HG02970 (cell line): ENCODE data around the gene ZIC1.

ENCODE experiments used
- ATAC-seq: cut with Tn5 transposase; IDR thresholded peaks from one replicate; pipeline ENCODE4 v1.9.1; 2021; ENCODE audit warnings: mild to moderate bottlenecking, moderate library complexity, moderate number of reproducible peaks; ENCODE audit not compliant: unreplicated experiment, low FRiP score

Gene ZIC1

GRCh38 chr3:147407498-147408187 lies 1.5 kb upstream of the ZIC1 start:
- ATAC-seq = no peak

GRCh38 chr3:147408188-147409100 lies 721 bp upstream of the ZIC1 start:
- ATAC-seq = no peak

GRCh38 chr3:147410116-147410525 lies 956 bp downstream of the ZIC1 start:
- no peak for ATAC-seq

- no peak for ATAC-seq
Observed at GRCh38 chr3:147410526-147411237, 1.5 kb downstream of the ZIC1 start.

GRCh38 chr3:147411238-147411814 lies 2.2 kb downstream of the ZIC1 start:
- no peak for ATAC-seq

GRCh38 chr3:147411815-147412241 lies 2.7 kb downstream of the ZIC1 start:
- no peak for ATAC-seq

- ATAC-seq = no peak
Observed at GRCh38 chr3:147412261-147412916, 3.2 kb downstream of the ZIC1 start.

GRCh38 chr3:147412917-147413685 lies 3.9 kb downstream of the ZIC1 start:
- no peak for ATAC-seq

GRCh38 chr3:147413686-147414389 lies 4.7 kb downstream of the ZIC1 start:
- ATAC-seq = no peak

GRCh38 chr3:147414390-147415138 lies 5.4 kb downstream of the ZIC1 start:
- no peak for ATAC-seq

GRCh38 chr3:147415286-147415685 lies 6.1 kb downstream of the ZIC1 start:
- ATAC-seq = no peak

GRCh38 chr3:147415874-147416273 lies 6.7 kb downstream of the ZIC1 start:
- ATAC-seq = no peak

GRCh38 chr3:147416931-147417330 lies 7.8 kb downstream of the ZIC1 start:
- no peak for ATAC-seq

GRCh38 chr3:147417551-147418295 lies 8.6 kb downstream of the ZIC1 start:
- no peak for ATAC-seq

GRCh38 chr3:147418371-147418781 lies 9.2 kb downstream of the ZIC1 start:
- ATAC-seq = no peak

GRCh38 chr3:147418808-147419701 lies 9.9 kb downstream of the ZIC1 start:
- no peak for ATAC-seq
